Measurements from ENCODE around the gene GFOD1. TPM values are rescaled to one million over a fixed set of nuclear protein-coding genes. Genes with fewer than 3 reads are reported as not detected.
A peak's percentile ranks its signal among the peaks of the same experiment; 100 is the strongest.

Gene GFOD1
- total and polyA plus RNA-seq, 10 of the 15 experiments (the other 5 are each of a cell fraction or from before 2014, with no cell fraction given): 6.5 to 41.4 (median 16.0) TPM

- peak; percentile 42 for DNase-seq (ENCODE audit: low read depth, low spot score)
- TF ChIP-seq RUNX3 (IDR thresholded peaks at IDR 0.05; ENCODE audit: low read length) (peak; percentile 5; the same call in 1 of the 2 replicates), MXI1 (IDR thresholded peaks at IDR 0.05; ENCODE audit: low read depth, low read length) (peak; percentile 57), ATF3 (IDR thresholded peaks at IDR 0.05; ENCODE audit: borderline replicate concordance, extremely low read depth, low read depth, low read length) (no peak), WRNIP1 (IDR thresholded peaks at IDR 0.05; ENCODE audit: borderline replicate concordance, low read depth, low read length) (peak; percentile 82; the same call in 1 of the 2 replicates), ZNF687 (IDR thresholded peaks at IDR 0.05) (peak; percentile 70; the same call in 1 of the 2 replicates), MEF2B (IDR thresholded peaks at IDR 0.05; ENCODE audit: partially characterized antibody, poor library complexity, severe bottlenecking) (peak; percentile 7), ZNF384 (IDR thresholded peaks at IDR 0.05; ENCODE audit: borderline replicate concordance, low read depth, low read length) (0 out of 2 replicates have a peak, but pooled peaks have one; percentile 7), ZBED1 (IDR thresholded peaks at IDR 0.05; ENCODE audit: borderline replicate concordance) (no peak; the same call in 1 of the 2 replicates), EP300 (IDR thresholded peaks at IDR 0.05; ENCODE audit: borderline replicate concordance in 1 of 2, control insufficient read depth in 1 of 2, low read depth in 2 of 2, low read length in 2 of 2) (0 out of 4 replicates have a peak, but pooled peaks of 1 of the 2 experiments have one; percentile 4), YY1 (IDR thresholded peaks at IDR 0.05; ENCODE audit: low read depth, low read length) (peak; percentile 50; the same call in 1 of the 2 replicates)
- ChIA-PET POLR2A (interaction anchor here (1.0 to 8.9 kb wide), 14 partner anchors 22 to 143 kb away, joined by 3 to 96 read pairs (median 9); partner anchors contain the start of genes GFOD1 and SIRT5), CTCF (interaction anchor here (0.6 to 9.6 kb wide), 24 partner anchors 8 to 635 kb away, joined by 3 to 113 read pairs (median 4); partner anchors contain the start of genes SIRT5 and TBC1D7), RAD21 (ENCODE audit: unreplicated experiment) (interaction anchor here (0.7 to 10.4 kb wide), 26 partner anchors 9 to 362 kb away, joined by 3 to 193 read pairs (median 5); partner anchors contain the start of genes GFOD1 and SIRT5), SMC1A (ENCODE audit: uncharacterized antibody, unreplicated experiment) (interaction anchor here (0.6 to 17.6 kb wide), 26 partner anchors 9 to 143 kb away, joined by 3 to 241 read pairs (median 6); partner anchors contain the start of genes GFOD1 and SIRT5)
- Histone ChIP-seq H3K9ac (ENCODE audit: control insufficient read depth, insufficient read depth, low read length) (peak overlapping the region; percentile 49), H3K4me2 (ENCODE audit: control insufficient read depth, insufficient read depth) (peak overlapping the region; percentile 85), H3K36me3 (ENCODE audit: control insufficient read depth in 2 of 2, insufficient read depth in 2 of 2, low read length in 1 of 2) (peaks cover 0 to 2% of the 10 kb centered on the region in 2 experiments; a peak in 2 of 4 replicates), H3K9me3 (replicated peaks; ENCODE audit: control insufficient read depth, insufficient read depth, low read length) (peaks cover 11% of the 10 kb centered on the region), H3K4me1 (ENCODE audit: control insufficient read depth, insufficient read depth, low read length) (peaks cover 75% of the 10 kb centered on the region), H3K79me2 (ENCODE audit: control insufficient read depth, insufficient read depth, low read length) (peaks cover 75% of the 10 kb centered on the region), H3K27me3 (replicated peaks in 1 of 2; ENCODE audit: control insufficient read depth in 2 of 2, insufficient read depth in 2 of 2, low read length in 1 of 2) (no peaks in the 10 kb centered on the region), H3K27ac (ENCODE audit: control insufficient read depth, insufficient read depth) (peak overlapping the region; percentile 99), H4K20me1 (ENCODE audit: control insufficient read depth, insufficient read depth) (no peaks in the 10 kb centered on the region), H3K4me3 (peak overlapping the region; percentile 18), H2AFZ (ENCODE audit: control insufficient read depth, low read depth, low read length) (peak overlapping the region; percentile 1; the same call in 1 of the 2 replicates)
- peak; percentile 15 for ATAC-seq
- no TSS peak for BruUV-seq (replicated peaks)
- no peak for FAIRE-seq
- intact Hi-C loops (cut with micrococcal nuclease; ENCODE audit: unreplicated experiment): loop anchor here (1.0 kb wide), 1 partner anchor 22 kb away; no protein-coding TSS in a partner anchor
- 23% methylated on average over 5 of the region's 5 CpGs for WGBS (ENCODE audit: insufficient coverage, insufficient replicate concordance, low lambda C conversion rate, missing lambda C conversion rate)
- in situ Hi-C loops (cut with MboI): no loop called here
These were observed 55.4 kb downstream of the GFOD1 start for GRCh38 chr6:13431861-13432465.

Measured in GM12878 (cell line).